Tibial nerve (tissue), 4 donors: ENCODE data around the gene ADAMTS2. TPM values are rescaled to one million over a fixed set of nuclear protein-coding genes. Genes with fewer than 3 reads are reported as not detected.
A peak's percentile ranks its signal among the peaks of the same experiment; 100 is the strongest.

Experiments used
- DNase-seq, 2 donors: peaks; one replicate each; pipeline ENCODE4 v3.0.0-alpha.2; 2019; ENCODE audit warnings: low spot score in 2 of 2
- H3K27ac ChIP-seq, 4 donors: fragments of 200-600 bp; sonication (generic) in 3 of 4; one replicate each; pipeline ENCODE4 v1.5.1; 2017 to 2019; ENCODE audit warnings: mild to moderate bottlenecking in 1 of 4
- H3K27me3 ChIP-seq, 2 donors: fragments of 200-600 bp; sonication (generic) in 1 of 2; one replicate each; pipeline versions ENCODE4 v1.5.1 to v1.6.0; 2017 to 2019
- H3K36me3 ChIP-seq, 3 donors: fragments of 200-600 bp; sonication (generic); one replicate each; pipeline ENCODE4 v1.5.1; 2018 to 2019
- H3K4me1 ChIP-seq, 4 donors: fragments of 200-600 bp; sonication (generic) in 3 of 4; one replicate each; pipeline ENCODE4 v1.5.1; 2017 to 2019
- H3K4me3 ChIP-seq, 4 donors: fragments of 200-600 bp; sonication (generic) in 3 of 4; one replicate each; pipeline ENCODE4 v1.5.1; 2017 to 2019; ENCODE audit warnings: mild to moderate bottlenecking in 1 of 4, moderate library complexity in 1 of 4
- H3K9me3 ChIP-seq, 4 donors: fragments of 200-600 bp; sonication (generic) in 3 of 4; one replicate each; pipeline ENCODE4 v1.5.1; 2017 to 2019
- EP300 ChIP-seq, 2 donors: sonication (generic); formaldehyde crosslinking; IDR thresholded peaks; one replicate each; pipeline ENCODE4 v1.6.1; 2017; ENCODE audit warnings: antibody characterized with exemption in 2 of 2, mild to moderate bottlenecking in 1 of 2
- POLR2A ChIP-seq, 2 donors: fragments of 450-650 bp; IDR thresholded peaks; one replicate each; pipeline ENCODE4 v1.6.1; 2017; ENCODE audit warnings: antibody characterized with exemption in 2 of 2, mild to moderate bottlenecking in 2 of 2, moderate library complexity in 2 of 2
- WGBS, 2 donors: methylation state at CpG; one replicate each; pipeline ENCODE4 v1.1.5; 2018; 5-methylcytosine and 5-hydroxymethylcytosine counted together
- small RNA-seq: library from RNA; depleted of rRNA; stranded (forward); fragments of <200 nt; gene quantifications from one replicate; pipeline ENCODE3, GENCODE V24; 2016
- total RNA-seq, 4 donors: library from RNA; depleted of rRNA; stranded (reverse); fragments of >200 nt; gene quantifications; one replicate each; pipeline ENCODE4 v1.1.0, GENCODE V29; 2016
- TF ChIP-seq, protein P1 (sequence below), 5 experiments: fragments of 200-600 bp in 3 of 5; fragments of 450-650 bp in 2 of 5; sonication (generic) in 3 of 5; IDR thresholded peaks; one replicate each; pipeline ENCODE4 v1.5.1; 2016 to 2019; ENCODE audit warnings: antibody characterized with exemption in 5 of 5, mild to moderate bottlenecking in 3 of 5, moderate library complexity in 2 of 5

ADAMTS2 gene
- total RNA-seq, 4 donors from 2014 or later: 23.2 to 58.8 (median 47.2) TPM

- H3K27me3 ChIP-seq: no peaks in the 10 kb centered on the region
- H3K27ac ChIP-seq: no peak overlapping the region
- TF ChIP-seq, protein P1, sequence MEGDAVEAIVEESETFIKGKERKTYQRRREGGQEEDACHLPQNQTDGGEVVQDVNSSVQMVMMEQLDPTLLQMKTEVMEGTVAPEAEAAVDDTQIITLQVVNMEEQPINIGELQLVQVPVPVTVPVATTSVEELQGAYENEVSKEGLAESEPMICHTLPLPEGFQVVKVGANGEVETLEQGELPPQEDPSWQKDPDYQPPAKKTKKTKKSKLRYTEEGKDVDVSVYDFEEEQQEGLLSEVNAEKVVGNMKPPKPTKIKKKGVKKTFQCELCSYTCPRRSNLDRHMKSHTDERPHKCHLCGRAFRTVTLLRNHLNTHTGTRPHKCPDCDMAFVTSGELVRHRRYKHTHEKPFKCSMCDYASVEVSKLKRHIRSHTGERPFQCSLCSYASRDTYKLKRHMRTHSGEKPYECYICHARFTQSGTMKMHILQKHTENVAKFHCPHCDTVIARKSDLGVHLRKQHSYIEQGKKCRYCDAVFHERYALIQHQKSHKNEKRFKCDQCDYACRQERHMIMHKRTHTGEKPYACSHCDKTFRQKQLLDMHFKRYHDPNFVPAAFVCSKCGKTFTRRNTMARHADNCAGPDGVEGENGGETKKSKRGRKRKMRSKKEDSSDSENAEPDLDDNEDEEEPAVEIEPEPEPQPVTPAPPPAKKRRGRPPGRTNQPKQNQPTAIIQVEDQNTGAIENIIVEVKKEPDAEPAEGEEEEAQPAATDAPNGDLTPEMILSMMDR (IDR thresholded peaks at IDR 0.05): no peak
- TF ChIP-seq EP300 (IDR thresholded peaks at IDR 0.05): no peak
- TF ChIP-seq POLR2A (IDR thresholded peaks at IDR 0.05): no peak
- peaks cover 7 to 100% (median 32%) of the 10 kb centered on the region in 3 donors for H3K36me3 ChIP-seq
- 96 to 97% methylated on average over 11 of the region's 11 CpGs for WGBS, 2 donors
- H3K4me1 ChIP-seq: no peaks in the 10 kb centered on the region
- no peak for DNase-seq
- peaks cover 15 to 100% (median 66%) of the 10 kb centered on the region in 4 donors for H3K9me3 ChIP-seq
- no peak overlapping the region for H3K4me3 ChIP-seq
Observed at GRCh38 chr5:179079165-179079987, 265.9 kb downstream of the ADAMTS2 start.

GRCh38 chr5:179065703-179066102, 279.6 kb downstream of the ADAMTS2 start:
- no peaks in the 10 kb centered on the region for H3K27me3 ChIP-seq
- peaks cover 0 to 89% (median 5%) of the 10 kb centered on the region in 3 donors for H3K36me3 ChIP-seq
- H3K9me3 ChIP-seq: peaks cover 0 to 72% (median 18%) of the 10 kb centered on the region in 4 donors
- WGBS, 2 donors: 98 to 99% methylated on average over 6 of the region's 6 CpGs
- no peak for DNase-seq
- H3K4me3 ChIP-seq: no peak overlapping the region
- H3K27ac ChIP-seq: no peak overlapping the region
- H3K4me1 ChIP-seq: peaks cover 0 to 12% (median 8%) of the 10 kb centered on the region in 4 donors
- TF ChIP-seq, protein P1 (IDR thresholded peaks at IDR 0.05): no peak
- no peak for TF ChIP-seq POLR2A (IDR thresholded peaks at IDR 0.05)
- TF ChIP-seq EP300 (IDR thresholded peaks at IDR 0.05): no peak

GRCh38 chr5:179061025-179061424, 284.2 kb downstream of the ADAMTS2 start:
- Histone ChIP-seq H3K9me3 (peaks cover 0 to 25% (median 3%) of the 10 kb centered on the region in 4 donors), H3K36me3 (peaks cover 0 to 43% (median 0%) of the 10 kb centered on the region in 3 donors), H3K4me3 (peak overlapping the region; percentile 79 to 91 (median 87)), H3K4me1 (peaks cover 0 to 18% (median 8%) of the 10 kb centered on the region in 4 donors), H3K27me3 (no peaks in the 10 kb centered on the region), H3K27ac (peak overlapping the region in 3 of 4 donors; percentile 78 to 87 (median 79))
- WGBS, 2 donors: 79 to 89% methylated on average over 19 of the region's 19 CpGs
- no peak for DNase-seq
- TF ChIP-seq POLR2A (IDR thresholded peaks at IDR 0.05) (no peak), EP300 (IDR thresholded peaks at IDR 0.05) (no peak)
- TF ChIP-seq, protein P1 (IDR thresholded peaks at IDR 0.05): no peak

Small RNA genes lying within 50 kb of the gene (small RNA-seq; reads per million reads assigned to genes)
- not detected for gene AC109479.2

Other genes with a start within 250 kb of the ADAMTS2 start
- gene RUFY1, start 205.1 kb upstream of the ADAMTS2 start, total RNA-seq: 10 to 100 TPM; 56.6 to 76.3 (median 71.3) TPM